GM18517 (cell line): ENCODE measurements around the gene KMT2B.
A peak's percentile ranks its signal among the peaks of the same experiment; 100 is the strongest.

Source experiments
- ATAC-seq: cut with Tn5 transposase; IDR thresholded peaks from one replicate; pipeline ENCODE4 v1.9.1; 2021; ENCODE audit warnings: mild to moderate bottlenecking, moderate library complexity; ENCODE audit not compliant: unreplicated experiment

Gene KMT2B

DNA sequence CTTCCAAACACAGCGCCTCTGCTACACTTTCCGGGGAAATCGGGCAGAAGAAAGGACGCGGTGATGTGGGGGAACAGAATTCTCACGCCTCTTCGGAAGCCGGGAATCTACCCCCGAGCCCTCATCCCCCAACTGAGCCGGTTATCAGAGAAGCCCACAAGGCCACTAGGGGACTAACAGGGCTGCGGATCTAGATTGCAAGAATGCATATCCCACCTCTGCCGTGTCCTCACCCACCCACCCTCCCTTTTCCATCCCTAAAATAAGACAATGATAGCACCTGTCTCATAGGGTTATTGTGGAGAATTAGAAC is 23.4 kb downstream of the KMT2B start:
- ATAC-seq, result no peak

GRCh38 chr19:35742121-35742724 is 24.4 kb downstream of the KMT2B start, which contains the start of gene IGFLR1:
Gene IGFLR1 (minus strand): TSS chr19:35742452. CDS start chr19:35741180, 1,272 bp downstream.
- ATAC-seq, result no peak

GRCh38 chr19:35743640-35744429 is 26.0 kb downstream of the KMT2B start:
- ATAC-seq, result no peak

DNA sequence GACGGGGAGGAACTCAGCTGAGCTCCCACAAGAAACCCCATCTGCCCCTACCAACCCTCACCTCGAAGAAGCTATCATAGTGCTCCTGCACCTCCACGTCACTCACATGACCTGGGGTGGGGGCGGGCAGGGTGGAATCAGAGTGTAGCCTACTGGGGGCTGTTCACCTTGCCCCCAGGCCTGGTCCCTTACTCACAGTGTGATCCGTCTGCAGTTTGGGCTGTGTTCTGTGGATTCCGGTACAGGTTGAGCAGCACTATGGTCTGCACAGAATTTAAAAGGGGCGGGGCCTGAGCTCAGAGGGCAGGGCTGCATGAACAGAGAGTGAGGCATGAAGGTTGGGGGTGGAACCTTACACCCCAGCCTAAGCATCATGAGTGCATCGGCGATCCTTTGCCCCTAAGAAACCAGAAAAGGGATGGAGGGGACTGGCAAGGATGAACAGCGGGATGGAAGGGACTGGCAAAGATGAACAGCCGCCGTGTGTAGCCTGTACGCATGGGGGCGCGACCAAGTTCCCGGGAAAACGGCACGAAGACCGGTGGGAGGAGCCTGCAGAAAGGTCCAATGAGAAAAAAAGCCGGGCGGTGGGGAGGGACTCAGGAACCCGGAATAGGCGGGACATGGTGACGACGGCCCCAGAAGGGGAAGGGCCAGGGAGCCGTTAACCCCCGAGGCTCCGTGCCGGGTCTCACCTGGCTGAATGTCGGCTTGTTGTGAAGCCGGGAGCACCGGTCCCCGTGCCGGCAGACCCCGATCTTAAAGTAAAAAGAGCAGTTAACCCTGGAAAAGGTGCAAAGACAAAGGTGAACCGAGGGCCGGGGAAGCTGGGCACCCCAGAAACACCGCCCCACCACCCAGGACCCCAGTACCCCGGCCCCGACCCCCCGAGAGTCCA is 26.9 kb downstream of the KMT2B start:
- no peak for ATAC-seq

DNA sequence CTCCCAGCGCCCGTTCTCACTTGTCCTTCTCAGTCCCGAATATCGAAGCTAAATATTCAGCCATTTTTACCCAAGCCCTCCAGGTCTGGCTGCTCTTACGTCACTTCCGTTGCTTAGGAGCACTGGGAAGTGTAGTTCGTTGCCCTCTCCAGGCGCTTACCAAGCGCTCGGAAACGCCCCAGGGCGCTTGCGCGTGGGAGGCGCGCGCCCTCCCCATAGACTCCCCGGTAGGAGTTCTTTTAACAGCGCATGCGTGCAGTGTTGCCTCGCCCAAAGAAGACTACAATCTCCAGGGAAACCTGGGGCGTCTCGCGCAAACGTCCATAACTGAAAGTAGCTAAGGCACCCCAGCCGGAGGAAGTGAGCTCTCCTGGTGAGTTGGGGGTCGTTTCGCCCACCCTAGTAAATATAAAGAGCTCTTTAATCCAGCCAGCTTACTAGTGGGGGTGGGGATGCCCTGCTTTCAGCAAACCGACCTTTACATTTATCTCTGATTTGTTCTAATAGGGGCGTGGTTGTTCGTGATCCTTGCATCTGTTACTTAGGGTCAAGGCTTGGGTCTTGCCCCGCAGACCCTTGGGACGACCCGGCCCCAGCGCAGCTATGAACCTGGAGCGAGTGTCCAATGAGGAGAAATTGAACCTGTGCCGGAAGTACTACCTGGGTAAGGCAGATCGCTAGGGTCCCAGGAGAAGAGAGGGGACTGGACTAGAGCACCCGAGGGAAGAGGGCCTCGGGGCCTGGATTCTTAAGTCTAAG is 27.7 kb downstream of the KMT2B start, which contains the start of the genes PSENEN and U2AF1L4:
PSENEN (plus strand) TSS at position 324 of the 759 bp plus-strand sequence; CDS start at position 604, 280 bp downstream.
U2AF1L4 (minus strand) TSS at position 91 of the 759 bp plus-strand sequence; CDS start at position 64, 27 bp downstream.
- ATAC-seq, result peak; percentile 39

DNA sequence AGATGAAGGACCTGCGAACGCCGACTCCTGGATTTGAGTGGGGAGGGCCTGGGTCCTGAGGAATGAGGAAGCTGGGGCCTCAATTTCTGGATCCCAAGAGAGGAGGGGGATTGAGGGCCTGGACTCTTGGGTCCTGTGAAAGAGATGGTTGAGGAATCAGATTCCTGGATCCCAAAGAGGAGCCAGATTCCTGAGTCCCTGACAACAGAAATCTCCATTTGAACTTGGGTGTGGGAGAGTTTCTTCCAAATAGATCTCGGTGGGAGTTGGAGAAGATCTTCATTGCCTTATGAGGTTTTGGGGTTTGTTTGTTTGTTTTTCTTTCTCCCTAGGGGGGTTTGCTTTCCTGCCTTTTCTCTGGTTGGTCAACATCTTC is 28.3 kb downstream of the KMT2B start:
- no peak for ATAC-seq

DNA sequence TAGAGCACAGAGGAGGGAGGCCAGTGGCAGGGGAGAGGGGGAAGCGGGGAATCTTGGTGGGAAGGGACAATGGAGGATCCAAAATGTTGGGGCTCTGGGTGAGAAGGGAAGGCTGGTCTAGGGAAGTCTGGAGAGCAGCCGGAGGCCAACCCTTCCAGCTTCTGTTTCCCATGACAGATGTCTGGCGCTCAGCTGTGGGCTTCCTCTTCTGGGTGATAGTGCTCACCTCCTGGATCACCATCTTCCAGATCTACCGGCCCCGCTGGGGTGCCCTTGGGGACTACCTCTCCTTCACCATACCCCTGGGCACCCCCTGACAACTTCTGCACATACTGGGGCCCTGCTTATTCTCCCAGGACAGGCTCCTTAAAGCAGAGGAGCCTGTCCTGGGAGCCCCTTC is 28.7 kb downstream of the KMT2B start:
- ATAC-seq, result no peak

DNA sequence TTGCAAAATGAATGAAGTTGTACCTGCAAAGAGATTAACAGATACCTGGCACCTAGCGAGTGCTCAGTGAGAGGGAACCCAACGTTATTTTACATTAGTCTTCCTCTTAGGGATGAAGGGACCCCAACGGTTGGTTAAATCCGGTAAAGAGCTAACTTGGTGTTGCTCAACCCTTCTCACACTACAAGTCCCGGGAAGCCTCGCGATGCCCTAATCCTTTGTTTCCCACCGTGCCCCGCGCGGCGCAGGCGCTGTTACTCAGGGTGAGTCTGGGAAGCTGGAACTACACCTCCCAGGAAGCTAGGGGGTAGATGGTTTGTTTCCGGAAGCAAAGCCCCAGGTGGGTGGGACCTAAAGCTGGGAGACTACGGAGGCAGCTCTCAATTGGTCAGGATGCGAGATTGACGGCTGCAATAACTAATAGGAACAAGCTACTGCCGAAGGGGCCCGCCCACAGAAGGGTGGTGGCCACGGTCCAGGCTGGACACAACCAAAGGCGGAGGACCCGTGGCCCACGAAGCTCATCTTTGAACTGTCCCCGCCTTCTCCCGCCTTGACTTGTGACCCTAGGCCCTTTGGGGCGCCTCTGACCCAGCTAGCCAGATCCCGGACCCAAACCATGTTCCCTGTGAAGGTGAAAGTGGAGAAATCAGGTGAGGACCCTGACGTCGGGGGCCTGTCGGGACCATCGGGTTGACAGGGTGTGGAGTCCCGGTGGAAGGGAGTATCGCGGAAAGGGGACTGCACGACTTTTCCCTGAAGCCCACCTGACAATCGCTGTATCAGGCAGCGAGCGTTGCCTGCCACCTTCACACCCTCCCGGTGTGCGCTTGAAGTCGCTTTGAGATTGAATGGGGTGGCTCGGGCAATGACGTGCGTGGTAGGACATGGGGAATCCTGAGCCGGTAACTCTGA is 30.6 kb downstream of the KMT2B start, which contains the start of gene LIN37:
LIN37 (plus strand) TSS at position 471 of the 915 bp plus-strand sequence; CDS start at position 620, 149 bp downstream.
- ATAC-seq, result peak; percentile 66

- no peak for ATAC-seq
Measured at GRCh38 chr19:35750167-35750566, 32.4 kb downstream of the KMT2B start.

DNA sequence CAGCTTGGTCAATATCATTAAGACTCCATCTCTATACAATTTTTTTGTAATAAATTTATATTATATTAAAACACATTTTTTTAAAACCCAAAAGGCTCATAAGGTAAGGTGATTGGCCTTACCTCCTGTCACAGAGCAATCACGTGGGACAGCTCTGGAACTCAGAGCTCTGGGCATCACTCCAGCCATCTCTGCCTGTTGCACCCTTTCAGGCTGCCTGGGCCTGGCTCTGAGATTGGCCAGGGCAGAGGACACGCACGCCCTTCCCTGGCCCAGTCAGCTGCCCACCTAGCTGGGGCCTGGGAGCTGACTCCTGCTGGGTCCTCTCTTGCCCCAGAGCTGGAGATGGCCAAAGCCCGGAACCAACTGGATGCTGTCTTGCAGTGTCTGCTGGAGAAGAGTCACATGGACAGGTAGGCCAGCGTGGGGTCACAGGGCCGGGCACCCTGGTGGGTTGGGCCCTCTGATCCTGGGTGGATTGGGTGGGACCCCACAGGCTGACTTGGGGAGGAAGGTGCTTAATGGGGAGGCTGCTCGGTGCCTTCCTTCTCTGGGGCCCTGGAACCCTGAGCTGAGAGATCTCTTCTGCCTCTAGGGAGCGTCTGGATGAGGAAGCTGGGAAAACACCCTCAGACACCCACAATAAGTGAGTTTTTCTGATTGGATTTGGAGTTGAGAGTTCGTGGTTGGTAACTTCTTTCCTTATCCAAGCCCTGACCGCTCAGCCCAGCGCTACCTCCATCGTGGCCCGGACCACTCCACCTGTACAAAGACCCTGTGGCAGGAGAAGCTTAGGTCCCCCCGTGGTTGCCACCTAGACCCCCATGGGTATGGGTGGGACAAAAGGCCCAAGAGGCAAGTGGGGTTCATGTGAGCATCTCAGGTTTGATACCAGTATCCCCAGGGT is 34.3 kb downstream of the KMT2B start:
- no peak for ATAC-seq

GRCh38 chr19:35752746-35753350 is 35.0 kb downstream of the KMT2B start:
- no peak for ATAC-seq

- no peak for ATAC-seq
Measured at GRCh38 chr19:35753634-35754369, 36.0 kb downstream of the KMT2B start.

- ATAC-seq, result no peak
Measured at GRCh38 chr19:35754370-35755130, 36.7 kb downstream of the KMT2B start.

GRCh38 chr19:35755131-35755549 is 37.3 kb downstream of the KMT2B start:
- no peak for ATAC-seq

DNA sequence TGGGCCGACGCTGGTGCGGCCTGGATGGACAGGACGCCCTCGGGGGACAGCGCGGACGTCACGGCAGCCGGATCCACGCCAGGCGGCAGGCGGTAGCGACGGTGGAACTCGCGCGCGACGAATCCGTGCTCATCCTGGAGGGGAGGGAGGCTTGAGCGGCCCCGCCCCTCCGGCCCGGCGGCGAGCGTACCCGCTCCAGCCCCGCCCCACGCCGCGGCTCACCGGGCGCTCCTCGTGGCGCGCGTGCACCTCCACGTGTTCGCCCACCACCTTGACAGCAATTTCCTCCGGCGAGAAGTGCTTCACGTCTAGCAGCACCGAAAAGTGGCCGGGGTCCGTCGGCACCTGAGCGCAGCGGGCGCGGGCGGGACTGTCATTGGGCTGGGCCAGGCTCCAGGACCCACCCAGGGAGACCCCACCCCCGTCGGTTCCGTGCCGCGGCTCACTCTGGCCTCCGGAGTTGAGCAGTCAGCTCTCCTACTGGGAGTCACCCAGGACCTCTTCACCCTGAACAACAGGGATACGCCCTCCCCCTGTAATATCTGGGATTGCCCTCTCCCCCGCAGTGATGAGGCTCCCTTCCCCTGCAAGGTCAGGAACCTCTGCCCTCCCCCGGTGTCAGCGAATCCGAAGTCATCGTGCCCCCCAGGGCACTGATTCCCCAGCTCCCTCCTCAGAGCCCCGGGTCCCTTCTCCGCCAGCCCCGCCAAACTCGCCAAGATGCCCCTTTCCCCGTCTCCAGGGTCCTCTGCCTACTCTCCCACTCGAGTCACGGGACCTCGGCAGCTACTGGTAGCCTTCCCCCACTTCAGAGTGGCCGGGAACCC is 38.0 kb downstream of the KMT2B start:
- ATAC-seq, result no peak
